ENCODE measurements around the gene FADS3. TPM values are rescaled to one million over a fixed set of nuclear protein-coding genes. Genes with fewer than 3 reads are reported as not detected.

Gene FADS3
- total and polyA plus RNA-seq, 2 of the 13 experiments (the other 11 are each of a cell fraction or from before 2014, with no cell fraction given) = 13.4 to 23.2 TPM

- FAIRE-seq = no peak
- POLR2A ChIA-PET = interaction anchor here (1.6 kb wide), 1 partner anchor 28 kb away, joined by 5 read pairs; no protein-coding TSS in a partner anchor
Measured at GRCh38 chr11:61895046-61895717, 3.8 kb upstream of the FADS3 start.

More at GRCh38 chr11:61895046-61895717, 3.8 kb upstream of the FADS3 start:
- no TSS peak for BruUV-seq (replicated peaks)
- Histone ChIP-seq H2AFZ (ENCODE audit: low read length) (no peak overlapping the region), H3K4me2 (ENCODE audit: low read depth, low read length) (no peak overlapping the region), H3K27ac (ENCODE audit: extremely low read length, insufficient read depth, low read length) (no peak overlapping the region), H3K4me3 (replicated peaks in 1 of 3; ENCODE audit: insufficient read depth in 1 of 3, low read depth in 2 of 3, low read length in 3 of 3) (no peak overlapping the region), H3K36me3 (replicated peaks in 1 of 2; ENCODE audit: control insufficient read depth in 1 of 2, insufficient read depth in 2 of 2, low read length in 2 of 2) (no peaks in the 10 kb centered on the region), H3K9me3 (ENCODE audit: low read length) (no peaks in the 10 kb centered on the region), H3K4me1 (ENCODE audit: insufficient read depth, low read length) (peaks cover 20% of the 10 kb centered on the region), H3K9ac (ENCODE audit: insufficient read depth, low read depth, low read length) (no peak overlapping the region), H3K79me2 (ENCODE audit: insufficient read depth, low read length) (no peaks in the 10 kb centered on the region), H4K20me1 (ENCODE audit: insufficient read depth, low read length) (no peaks in the 10 kb centered on the region), H3K27me3 (ENCODE audit: control insufficient read depth in 1 of 2, insufficient read depth in 2 of 2, low read length in 2 of 2) (no peaks in the 10 kb centered on the region)
- intact Hi-C loops (cut with micrococcal nuclease; ENCODE audit: unreplicated experiment) (no loop called here), in situ Hi-C loops (cut with HindIII; ENCODE audit: extremely low pct_ligation_motif_present, low pct_unique_long_range_greater_than_20kb) (loop anchor here (5.0 kb wide), 2 partner anchors 52 to 162 kb away; no protein-coding TSS in a partner anchor)
- CTCF ChIA-PET (ENCODE audit: low intra/inter-chr PET ratio, low total read pairs) = interaction anchor here (1.2 to 4.6 kb wide), 2 partner anchors 10 to 166 kb away, joined by 4 to 20 read pairs; no protein-coding TSS in a partner anchor
- ATAC-seq = no peak
- WGBS (ENCODE audit: low lambda C conversion rate) = 64% methylated on average over 15 of the region's 17 CpGs
- TF ChIP-seq SMARCE1 (IDR thresholded peaks at IDR 0.05; ENCODE audit: borderline replicate concordance) (no peak), POLR2A (IDR thresholded peaks at IDR 0.05; ENCODE audit: insufficient read depth in 1 of 2, low read depth in 2 of 2, low read length in 2 of 2) (no peak), ZNF792 (CRISPR knock-in tag; IDR thresholded peaks at IDR 0.05) (no peak), PHF8 (CRISPR knock-in tag; IDR thresholded peaks at IDR 0.05) (no peak), ZNF687 (CRISPR knock-in tag; IDR thresholded peaks at IDR 0.05) (no peak), ZNF761 (CRISPR knock-in tag; conservative IDR thresholded peaks at IDR 0.05) (no peak), SMC3 (IDR thresholded peaks at IDR 0.05; ENCODE audit: low read length) (no peak), NCOA2 (CRISPR knock-in tag; IDR thresholded peaks at IDR 0.05) (no peak), ZNF431 (CRISPR knock-in tag; IDR thresholded peaks at IDR 0.05; ENCODE audit: borderline replicate concordance, low read depth) (no peak), ETV6 (CRISPR knock-in tag; conservative IDR thresholded peaks at IDR 0.05) (no peak), ZNF709 (CRISPR knock-in tag; IDR thresholded peaks at IDR 0.05) (no peak), BRF2 (CRISPR knock-in tag; IDR thresholded peaks at IDR 0.05) (no peak), GATAD2A (CRISPR knock-in tag; IDR thresholded peaks at IDR 0.05) (no peak), THAP8 (CRISPR knock-in tag; IDR thresholded peaks at IDR 0.05; ENCODE audit: borderline replicate concordance) (no peak), ERF (CRISPR knock-in tag; IDR thresholded peaks at IDR 0.05) (no peak), SMAD3 (CRISPR knock-in tag; IDR thresholded peaks at IDR 0.05) (no peak), MAF1 (CRISPR knock-in tag; IDR thresholded peaks at IDR 0.05; ENCODE audit: borderline replicate concordance) (no peak)
- DNase-seq (ENCODE audit: low spot score) = no peak
